Measurements from ENCODE around the gene CD80. TPM values are rescaled to one million over a fixed set of nuclear protein-coding genes. Genes with fewer than 3 reads are reported as not detected.
"Not testable (repeated sequence)": the region's sequence is repeated elsewhere in the genome, so short reads cannot be mapped to it uniquely, and the experiment has no call there.

Gene CD80
- total RNA-seq, 4 donors from 2014 or later: not detected

DNA sequence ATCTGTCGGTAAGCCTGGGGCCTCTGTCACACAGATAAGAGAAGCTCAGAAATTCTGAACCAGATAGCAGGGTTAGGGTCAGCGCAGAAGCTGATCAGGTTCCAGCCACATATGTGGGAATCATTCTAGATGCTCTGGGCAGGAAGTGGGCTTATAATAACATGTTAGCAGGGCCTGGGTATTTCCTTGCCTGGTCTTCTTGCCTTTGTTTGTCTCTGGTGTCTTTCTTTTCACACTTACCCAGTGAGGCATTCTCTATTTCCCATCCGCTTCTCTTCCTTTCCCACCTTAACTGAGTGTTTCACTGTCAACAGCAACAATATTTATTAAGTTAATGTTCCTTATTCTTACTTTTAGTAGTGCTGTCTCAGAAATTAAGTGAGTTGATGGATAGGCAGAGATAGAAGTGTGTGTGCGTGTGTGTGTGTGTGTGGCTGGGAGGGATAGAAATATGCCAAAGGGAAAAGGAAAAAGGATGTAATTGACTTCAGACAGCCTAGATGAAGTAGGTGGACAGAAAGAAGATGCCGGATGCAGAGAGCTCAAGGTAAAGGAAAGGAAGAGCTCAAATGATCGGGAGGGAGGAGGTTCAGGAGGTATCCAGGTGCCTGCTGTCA lies 40.3 kb upstream of the CD80 start:
- no peak for TF ChIP-seq POLR2A (IDR thresholded peaks at IDR 0.05)
- TF ChIP-seq, protein P1, sequence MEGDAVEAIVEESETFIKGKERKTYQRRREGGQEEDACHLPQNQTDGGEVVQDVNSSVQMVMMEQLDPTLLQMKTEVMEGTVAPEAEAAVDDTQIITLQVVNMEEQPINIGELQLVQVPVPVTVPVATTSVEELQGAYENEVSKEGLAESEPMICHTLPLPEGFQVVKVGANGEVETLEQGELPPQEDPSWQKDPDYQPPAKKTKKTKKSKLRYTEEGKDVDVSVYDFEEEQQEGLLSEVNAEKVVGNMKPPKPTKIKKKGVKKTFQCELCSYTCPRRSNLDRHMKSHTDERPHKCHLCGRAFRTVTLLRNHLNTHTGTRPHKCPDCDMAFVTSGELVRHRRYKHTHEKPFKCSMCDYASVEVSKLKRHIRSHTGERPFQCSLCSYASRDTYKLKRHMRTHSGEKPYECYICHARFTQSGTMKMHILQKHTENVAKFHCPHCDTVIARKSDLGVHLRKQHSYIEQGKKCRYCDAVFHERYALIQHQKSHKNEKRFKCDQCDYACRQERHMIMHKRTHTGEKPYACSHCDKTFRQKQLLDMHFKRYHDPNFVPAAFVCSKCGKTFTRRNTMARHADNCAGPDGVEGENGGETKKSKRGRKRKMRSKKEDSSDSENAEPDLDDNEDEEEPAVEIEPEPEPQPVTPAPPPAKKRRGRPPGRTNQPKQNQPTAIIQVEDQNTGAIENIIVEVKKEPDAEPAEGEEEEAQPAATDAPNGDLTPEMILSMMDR (IDR thresholded peaks at IDR 0.05): no peak
- DNase-seq (ENCODE audit: low spot score in 2 of 2): no peak
- 90 to 91% methylated on average over 6 of the region's 6 CpGs for WGBS, 2 donors
- intact Hi-C loops (cut with DNase I; ENCODE audit: low total_unique reads): no loop called here
- H3K4me3 ChIP-seq (ENCODE audit: low read depth, poor library complexity, severe bottlenecking): no peak overlapping the region

DNA sequence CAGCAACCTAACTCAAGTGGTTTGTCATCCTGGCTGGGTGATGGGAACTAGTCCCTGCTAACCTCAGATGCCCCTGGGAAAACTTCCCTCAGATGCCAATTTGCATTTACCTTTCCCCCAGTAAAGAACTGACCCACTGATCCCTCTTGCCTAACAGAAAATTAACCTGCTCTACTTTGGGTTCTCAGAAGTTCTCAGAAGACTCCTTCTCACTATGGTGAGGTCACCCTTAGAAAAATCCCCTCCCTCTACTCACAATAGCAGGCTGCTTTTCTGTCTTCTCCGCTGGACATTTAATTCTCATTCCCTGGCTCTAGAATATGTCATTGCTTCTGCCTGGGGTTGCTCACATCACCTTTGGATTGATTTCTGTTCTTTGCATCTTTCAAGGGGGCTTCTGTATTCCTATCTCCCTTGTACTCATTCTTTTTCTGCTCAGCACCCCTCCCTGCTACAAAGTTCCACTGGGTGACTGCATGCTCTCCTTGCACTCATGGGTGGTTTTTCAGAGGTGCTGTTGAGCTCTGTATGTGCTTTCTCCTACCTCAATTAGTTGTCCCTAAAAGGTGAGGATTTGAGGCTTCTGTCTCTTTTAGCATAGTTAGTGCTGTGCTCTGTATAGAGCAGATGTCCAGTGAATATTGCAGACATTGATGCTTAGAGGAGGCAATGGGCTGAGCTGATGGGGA lies 39.1 kb upstream of the CD80 start:
- intact Hi-C loops (cut with DNase I; ENCODE audit: low total_unique reads): no loop called here
- TF ChIP-seq, protein P1 (IDR thresholded peaks at IDR 0.05): no peak
- no peak for TF ChIP-seq POLR2A (IDR thresholded peaks at IDR 0.05)
- no peak overlapping the region for H3K4me3 ChIP-seq (ENCODE audit: low read depth, poor library complexity, severe bottlenecking)
- no peak for DNase-seq (ENCODE audit: low spot score in 2 of 2)
- WGBS, 2 donors: 93 to 96% methylated on average over 1 of the region's 1 CpG

DNA sequence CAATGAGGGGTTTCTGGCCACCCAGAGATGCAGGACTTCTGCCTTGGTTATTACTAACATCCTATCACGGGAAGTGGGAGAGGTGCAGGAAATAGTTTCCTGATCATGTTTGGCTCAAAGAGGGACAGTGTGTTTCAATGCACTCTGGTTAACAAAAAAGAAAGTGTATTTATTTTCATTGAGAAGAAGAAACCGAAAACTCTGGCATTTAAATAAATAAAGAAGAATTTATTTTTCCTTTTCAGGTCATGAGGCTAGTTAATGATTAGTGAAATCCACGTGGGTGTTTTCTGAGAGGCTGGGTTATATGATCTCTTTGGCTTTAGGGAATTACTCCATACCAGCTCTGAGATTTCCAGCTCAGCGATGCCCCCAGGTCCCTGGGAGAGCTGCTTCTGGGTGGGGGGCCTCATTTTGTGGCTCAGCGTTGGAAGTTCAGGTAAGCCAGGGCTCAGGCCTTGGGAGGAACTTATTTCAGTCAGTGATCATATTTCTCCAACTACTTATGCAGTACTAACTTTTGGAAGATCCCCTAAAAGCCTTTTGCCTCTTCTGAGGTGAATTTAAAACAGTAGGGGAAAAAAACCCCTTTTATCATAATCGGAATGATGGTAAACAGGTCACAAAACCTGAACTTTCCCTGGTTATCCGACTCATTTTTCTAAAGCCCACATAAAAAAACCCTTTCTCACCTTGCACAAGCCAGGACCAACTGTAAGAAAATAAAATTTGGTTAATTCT lies 38.3 kb upstream of the CD80 start, which contains the start of gene PLA1A:
TSS of gene PLA1A (plus strand) at position 338 of the 741 bp plus-strand sequence. CDS start at position 367, 29 bp downstream.
- TF ChIP-seq, protein P1 (IDR thresholded peaks at IDR 0.05): no peak
- no peak for TF ChIP-seq POLR2A (IDR thresholded peaks at IDR 0.05)
- no peak within 1 kb of the TSS for H3K4me3 ChIP-seq (ENCODE audit: low read depth, poor library complexity, severe bottlenecking)
- intact Hi-C loops (cut with DNase I; ENCODE audit: low total_unique reads): no loop called here
- WGBS, 2 donors: 63 to 67% methylated on average over 7 of the region's 7 CpGs
- no peak for DNase-seq (ENCODE audit: low spot score in 2 of 2)

GRCh38 chr3:119596398-119596797 lies 37.0 kb upstream of the CD80 start:
- 80% methylated on average over 6 of the region's 6 CpGs for WGBS, 2 donors
- H3K4me3 ChIP-seq (ENCODE audit: low read depth, poor library complexity, severe bottlenecking): no peak overlapping the region
- DNase-seq (ENCODE audit: low spot score in 2 of 2): no peak
- TF ChIP-seq, protein P1 (IDR thresholded peaks at IDR 0.05): no peak
- no peak for TF ChIP-seq POLR2A (IDR thresholded peaks at IDR 0.05)
- intact Hi-C loops (cut with DNase I; ENCODE audit: low total_unique reads): no loop called here

DNA sequence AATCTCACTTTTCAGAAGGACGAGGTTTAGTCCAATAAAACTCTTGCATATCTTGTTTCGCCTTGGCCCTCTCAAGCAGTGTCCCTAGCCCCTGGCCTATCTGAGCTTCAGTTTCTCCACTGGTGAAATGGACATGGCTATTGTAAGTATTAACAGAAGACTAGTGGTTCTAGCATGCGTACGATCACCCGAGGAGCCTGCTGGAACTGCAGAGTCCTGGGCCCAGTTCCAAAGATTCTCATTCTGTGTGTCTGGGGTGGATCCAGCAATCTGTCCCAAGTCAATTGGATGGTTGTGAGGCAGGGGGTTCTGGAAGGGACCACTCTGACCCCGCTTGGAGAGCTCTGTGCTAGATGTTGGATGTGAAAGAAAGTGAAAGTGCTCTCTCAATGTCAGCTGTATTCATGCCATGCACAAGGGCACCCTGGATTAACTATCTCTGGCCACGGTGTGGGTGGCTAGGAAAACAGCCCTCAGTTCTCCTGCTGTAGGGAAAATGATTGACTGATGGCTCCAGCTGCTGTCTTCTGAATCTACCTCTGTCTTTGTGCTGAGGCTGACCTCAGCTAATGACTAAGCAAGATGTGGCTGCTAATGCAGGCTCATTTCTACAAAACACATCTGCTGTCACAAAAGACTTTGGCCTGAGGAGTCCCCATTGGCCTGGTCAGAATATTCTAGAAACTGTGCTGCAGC lies 36.4 kb upstream of the CD80 start:
- TF ChIP-seq, protein P1 (IDR thresholded peaks at IDR 0.05): no peak
- no peak for TF ChIP-seq POLR2A (IDR thresholded peaks at IDR 0.05)
- intact Hi-C loops (cut with DNase I; ENCODE audit: low total_unique reads): no loop called here
- H3K4me3 ChIP-seq (ENCODE audit: low read depth, poor library complexity, severe bottlenecking): no peak overlapping the region
- no peak for DNase-seq (ENCODE audit: low spot score in 2 of 2)
- WGBS, 2 donors: 82 to 84% methylated on average over 7 of the region's 7 CpGs

GRCh38 chr3:119594929-119595328 lies 35.5 kb upstream of the CD80 start:
- WGBS, 2 donors: 82 to 90% methylated on average over 1 of the region's 1 CpG
- intact Hi-C loops (cut with DNase I; ENCODE audit: low total_unique reads); H3K4me3 ChIP-seq (ENCODE audit: low read depth, poor library complexity, severe bottlenecking); DNase-seq (ENCODE audit: low spot score in 2 of 2): not testable (repeated sequence)
